ENCODE data around the gene UNC45A.
A peak's percentile ranks its signal among the peaks of the same experiment; 100 is the strongest.

DNA sequence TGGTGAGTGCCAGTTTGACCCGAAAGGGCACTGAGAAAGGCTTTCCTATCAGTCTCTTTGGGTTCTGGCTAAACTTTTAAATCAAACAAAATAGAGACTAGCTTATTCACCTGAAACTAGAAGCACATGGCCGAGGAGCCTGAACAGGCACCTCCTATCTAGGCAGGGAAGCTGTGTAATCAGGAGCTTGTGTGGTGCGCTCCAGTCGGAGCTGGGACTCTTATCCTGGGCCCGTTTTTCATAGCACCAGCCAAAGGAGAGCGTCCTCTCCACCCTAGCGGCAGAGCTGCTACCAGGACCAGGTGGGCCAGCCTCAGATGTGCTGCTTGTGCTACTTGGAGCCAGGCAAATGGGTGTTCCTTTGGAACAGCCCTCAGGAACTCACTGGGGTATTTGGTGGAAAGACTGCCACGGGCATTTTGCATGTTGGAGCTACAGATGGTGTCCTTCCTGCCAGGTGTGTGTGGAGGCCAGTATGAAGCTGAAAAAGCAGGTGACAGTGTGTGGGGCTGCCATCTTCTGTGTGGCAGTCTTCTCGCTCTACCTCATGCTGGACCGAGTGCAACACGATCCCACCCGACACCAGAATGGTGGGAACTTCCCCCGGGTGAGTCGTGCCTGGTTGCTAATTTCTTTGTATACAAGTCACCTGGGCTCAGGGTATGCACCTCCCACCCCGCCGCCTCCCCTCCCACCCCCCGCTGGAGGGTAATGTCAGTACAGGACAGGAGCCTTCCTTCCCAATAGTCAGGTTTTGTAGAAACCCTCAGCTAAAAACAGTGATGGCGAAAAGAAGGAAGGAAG is 31.1 kb upstream of the UNC45A start:
- TF ChIP-seq, protein P1, sequence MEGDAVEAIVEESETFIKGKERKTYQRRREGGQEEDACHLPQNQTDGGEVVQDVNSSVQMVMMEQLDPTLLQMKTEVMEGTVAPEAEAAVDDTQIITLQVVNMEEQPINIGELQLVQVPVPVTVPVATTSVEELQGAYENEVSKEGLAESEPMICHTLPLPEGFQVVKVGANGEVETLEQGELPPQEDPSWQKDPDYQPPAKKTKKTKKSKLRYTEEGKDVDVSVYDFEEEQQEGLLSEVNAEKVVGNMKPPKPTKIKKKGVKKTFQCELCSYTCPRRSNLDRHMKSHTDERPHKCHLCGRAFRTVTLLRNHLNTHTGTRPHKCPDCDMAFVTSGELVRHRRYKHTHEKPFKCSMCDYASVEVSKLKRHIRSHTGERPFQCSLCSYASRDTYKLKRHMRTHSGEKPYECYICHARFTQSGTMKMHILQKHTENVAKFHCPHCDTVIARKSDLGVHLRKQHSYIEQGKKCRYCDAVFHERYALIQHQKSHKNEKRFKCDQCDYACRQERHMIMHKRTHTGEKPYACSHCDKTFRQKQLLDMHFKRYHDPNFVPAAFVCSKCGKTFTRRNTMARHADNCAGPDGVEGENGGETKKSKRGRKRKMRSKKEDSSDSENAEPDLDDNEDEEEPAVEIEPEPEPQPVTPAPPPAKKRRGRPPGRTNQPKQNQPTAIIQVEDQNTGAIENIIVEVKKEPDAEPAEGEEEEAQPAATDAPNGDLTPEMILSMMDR (IDR thresholded peaks at IDR 0.05; ENCODE audit: low read length), result peak; percentile 35
- TF ChIP-seq EZH2phosphoT487 (IDR thresholded peaks at IDR 0.05; ENCODE audit: low read length) (no peak), EZH2 (optimal IDR thresholded peaks at IDR 0.05; ENCODE audit: low read depth, low read length) (no peak)

Data from MM.1S (cell line).